Endothelial cell of umbilical vein (primary cell): Measurements from ENCODE around the gene GDF11. TPM values are rescaled to one million over a fixed set of nuclear protein-coding genes. Genes with fewer than 3 reads are reported as not detected.

Experiments
- BruUV-seq: library from RNA; stranded (reverse); fragments of 400-500 nt; replicated peaks from 2 replicates; lab custom pipeline; 2021; lab: Mats Ljungman, UMichigan
- CTCF ChIA-PET: fragments of 300-600, 350-600 bp; sonication (Branson Sonifier 250); formaldehyde crosslinking; loops from one replicate; lab custom pipeline; 2021; ENCODE audit warnings: antibody characterized with exemption, inconsistent platforms; lab: Charles Lee
- POLR2A ChIA-PET: fragments of 300-600, 350-600 bp; sonication (Branson Sonifier 250); formaldehyde crosslinking; loops from one replicate; lab custom pipeline; 2021; ENCODE audit warnings: antibody characterized with exemption, inconsistent platforms; lab: Charles Lee
- DNase-seq: peaks from one replicate; pipeline ENCODE4 v3.0.0-alpha.2; 2011; ENCODE audit warnings: low read depth, low spot score
- FAIRE-seq: peaks from 2 replicates; lab custom pipeline; 2011; peaks lifted over from hg19 to GRCh38; lab: Jason Lieb, UNC
- H2AFZ ChIP-seq: 2 replicates; pipeline ENCODE4 v1.6.0; 2012; ENCODE audit warnings: low read depth, low read length, control low read depth, inconsistent platforms
- H3K27ac ChIP-seq: 2 replicates; pipeline ENCODE4 v1.5.1; 2011; ENCODE audit warnings: low read depth, mild to moderate bottlenecking, control low read depth, low read length, moderate library complexity; ENCODE audit not compliant: insufficient read depth
- H3K27me3 ChIP-seq, 2 experiments: 2 replicates each; pipeline versions ENCODE4 v1.6.0 to v1.6.1; 2011; ENCODE audit warnings: low read length in 2 of 2, mixed read lengths in 1 of 2; ENCODE audit not compliant: control insufficient read depth in 2 of 2, insufficient read depth in 2 of 2
- H3K36me3 ChIP-seq, 2 experiments: 2 replicates in 1 of 2; 3 replicates in 1 of 2; pipeline ENCODE4 v1.5.1; 2011; ENCODE audit warnings: low read length in 2 of 2, mild to moderate bottlenecking in 1 of 2, moderate library complexity in 1 of 2; ENCODE audit not compliant: control insufficient read depth in 2 of 2, insufficient read depth in 2 of 2; ENCODE audit errors: extremely low read depth in 1 of 2
- H3K4me1 ChIP-seq: 3 replicates; pipeline ENCODE4 v1.5.1; 2011; ENCODE audit warnings: mild to moderate bottlenecking, low read length; ENCODE audit not compliant: control insufficient read depth, insufficient read depth; ENCODE audit errors: extremely low read depth
- H3K4me2 ChIP-seq: 2 replicates; pipeline ENCODE4 v1.6.1; 2011; ENCODE audit warnings: low read length, control low read depth, mixed read lengths; ENCODE audit not compliant: insufficient read depth
- H3K4me3 ChIP-seq, 3 experiments: fragments of 200-600 bp in 1 of 3; sonication (generic), shearing (Covaris generic) in 1 of 3; replicated peaks in 1 of 3; 2 replicates each; pipeline ENCODE4 v1.5.1; 2011 to 2016; ENCODE audit warnings: control low read depth in 3 of 3, low read length in 3 of 3, mild to moderate bottlenecking in 2 of 3, inconsistent platforms in 1 of 3, low read depth in 1 of 3, moderate library complexity in 1 of 3; ENCODE audit not compliant: insufficient read depth in 1 of 3
- H3K79me2 ChIP-seq: 2 replicates; pipeline ENCODE4 v1.6.0; 2012; ENCODE audit warnings: low read length, inconsistent platforms; ENCODE audit not compliant: control insufficient read depth, insufficient read depth
- H3K9ac ChIP-seq: replicated peaks from 2 replicates; pipeline ENCODE3; 2011; ENCODE audit warnings: low read length, control low read depth; ENCODE audit not compliant: insufficient read depth; ENCODE audit errors: extremely low read depth
- H3K9me1 ChIP-seq: replicated peaks from 3 replicates; pipeline ENCODE4 v1.6.0; 2011; ENCODE audit warnings: mild to moderate bottlenecking, low read length; ENCODE audit not compliant: control insufficient read depth, insufficient read depth; ENCODE audit errors: extremely low read depth
- H3K9me3 ChIP-seq: replicated peaks from 2 replicates; pipeline ENCODE4 v1.5.1; 2012; ENCODE audit warnings: low read length, inconsistent platforms; ENCODE audit not compliant: control insufficient read depth, insufficient read depth
- H4K20me1 ChIP-seq: replicated peaks from 2 replicates; pipeline ENCODE3; 2011; ENCODE audit warnings: mild to moderate bottlenecking, low read length; ENCODE audit not compliant: control insufficient read depth, insufficient read depth; ENCODE audit errors: extremely low read depth
- CTCF ChIP-seq, 2 donors: IDR thresholded peaks; 1 replicate in 1 of 2; 2 replicates in 1 of 2; pipeline ENCODE4 v1.5.1; 2011; ENCODE audit warnings: low read length in 2 of 2, mild to moderate bottlenecking in 2 of 2, moderate library complexity in 2 of 2, control low read depth in 1 of 2, inconsistent platforms in 1 of 2, low read depth in 1 of 2; ENCODE audit not compliant: insufficient read depth in 1 of 2; ENCODE audit errors: extremely low read depth in 1 of 2
- EZH2 ChIP-seq: IDR thresholded peaks from 2 replicates; pipeline ENCODE4 v1.6.1; 2012; ENCODE audit warnings: borderline replicate concordance, low read depth, mild to moderate bottlenecking, moderate library complexity, low read length, inconsistent platforms; ENCODE audit not compliant: severe bottlenecking
- FOS ChIP-seq: IDR thresholded peaks from 2 replicates; pipeline ENCODE4 v1.6.1; 2011; ENCODE audit warnings: mild to moderate bottlenecking, low read length, moderate library complexity, borderline replicate concordance; ENCODE audit not compliant: insufficient read depth
- JUN ChIP-seq: IDR thresholded peaks from 2 replicates; pipeline ENCODE4 v1.6.1; 2011; ENCODE audit warnings: borderline replicate concordance, low read depth; ENCODE audit not compliant: insufficient read length, insufficient read depth
- MYC ChIP-seq: IDR thresholded peaks from one replicate; pipeline ENCODE4 v1.6.1; 2011; ENCODE audit warnings: mild to moderate bottlenecking, low read depth, low read length
- POLR2A ChIP-seq: IDR thresholded peaks from 2 replicates; pipeline ENCODE4 v1.6.1; 2012; ENCODE audit warnings: low read depth, mild to moderate bottlenecking, control low read depth, low read length
- POLR2AphosphoS5 ChIP-seq: IDR thresholded peaks from 2 replicates; pipeline ENCODE4 v1.6.1; 2012; ENCODE audit warnings: low read depth, mild to moderate bottlenecking, control low read depth, low read length, moderate library complexity; ENCODE audit not compliant: insufficient read depth
- dilution Hi-C: fragments of 300-500 bp; cut with MboI; formaldehyde crosslinking; loops from one replicate; pipeline ENCODE4 v1.15.0; 2019; ENCODE audit warnings: low sequenced_read_pairs; ENCODE audit not compliant: extremely low pct_ligation_motif_present
- intact Hi-C: fragments of 100-400 bp; cut with micrococcal nuclease; formaldehyde crosslinking; loops from one replicate; pipeline ENCODE4 v1.10.0; 2022
- polyA plus RNA-seq, 4 experiments: library from polyadenylated mRNA; depleted of rRNA in 3 of 4; stranded (reverse) in 3 of 4; unstranded in 1 of 4; fragments of >200 nt; gene quantifications; 2 replicates each; pipeline versions ENCODE4 v1.2.1 to v1.2.3, GENCODE V29; 2011 to 2012; ENCODE audit warnings: missing spikeins in 1 of 4
- total RNA-seq: library from RNA; stranded (reverse); gene quantifications from 2 replicates; pipeline ENCODE4 v1.2.3, GENCODE V29; 2021

GDF11 gene
- total and polyA plus RNA-seq, 2 donors (not counting 3 experiments of a cell fraction or from before 2014, with no cell fraction given) = 10.0 to 18.7 TPM

GRCh38 chr12:55733021-55733555 lies 9.8 kb upstream of the GDF11 start:
- FAIRE-seq = no peak
- CTCF ChIA-PET = interaction anchor here (0.6 to 8.2 kb wide), 2 partner anchors 12 to 994 kb away, joined by 3 to 151 read pairs; partner anchors contain the start of genes BLOC1S1 and RDH5
- intact Hi-C loops = no loop called here

More at GRCh38 chr12:55733021-55733555, 9.8 kb upstream of the GDF11 start:
- Histone ChIP-seq H3K9ac (no peak overlapping the region), H3K4me3 (no peak overlapping the region), H4K20me1 (no peaks in the 10 kb centered on the region), H3K79me2 (peaks cover 7% of the 10 kb centered on the region), H3K27ac (no peak overlapping the region), H3K9me1 (no peaks in the 10 kb centered on the region), H2AFZ (no peak overlapping the region), H3K36me3 (no peaks in the 10 kb centered on the region), H3K9me3 (no peaks in the 10 kb centered on the region), H3K4me2 (no peak overlapping the region), H3K4me1 (peaks cover 15% of the 10 kb centered on the region), H3K27me3 (no peaks in the 10 kb centered on the region)
- BruUV-seq = no TSS peak
- POLR2A ChIA-PET = no interaction called here
- no peak for DNase-seq
- dilution Hi-C loops = no loop called here
- no peak for TF ChIP-seq CTCF (IDR thresholded peaks at IDR 0.05; ENCODE audit: extremely low read depth in 1 of 2, insufficient read depth in 1 of 2, low read depth in 1 of 2, low read length in 2 of 2)
- TF ChIP-seq EZH2 = no peak
- TF ChIP-seq MYC = no peak
- no peak for TF ChIP-seq POLR2AphosphoS5
- no peak for TF ChIP-seq JUN
- no peak for TF ChIP-seq FOS
- no peak for TF ChIP-seq POLR2A
